Prostate gland (tissue), 2 donors: ENCODE measurements around the gene COLEC12. TPM values are rescaled to one million over a fixed set of nuclear protein-coding genes. Genes with fewer than 3 reads are reported as not detected.

ENCODE experiments used
- DNase-seq: peaks from one replicate; pipeline ENCODE4 v3.0.0-alpha.2; 2019; ENCODE audit warnings: low spot score
- H3K27ac ChIP-seq, 2 donors: fragments of 200-600 bp; sonication (generic); 2 replicates each; pipeline ENCODE4 v1.5.1; 2017 to 2019
- H3K27me3 ChIP-seq: fragments of 200-600 bp; sonication (generic); replicated peaks from 2 replicates; pipeline ENCODE4 v1.5.1; 2019; ENCODE audit not compliant: insufficient read depth
- H3K36me3 ChIP-seq, 2 donors: fragments of 200-600 bp; sonication (generic); 1 replicate in 1 of 2; 2 replicates in 1 of 2; pipeline versions ENCODE4 v1.5.1 to v1.8.1; 2017 to 2019
- H3K4me1 ChIP-seq: fragments of 200-600 bp; sonication (generic); replicated peaks from 2 replicates; pipeline ENCODE4 v1.5.1; 2019
- H3K4me3 ChIP-seq, 2 donors: fragments of 200-600 bp; sonication (generic); 2 replicates each; pipeline ENCODE4 v1.5.1; 2017 to 2019
- H3K9me3 ChIP-seq: fragments of 200-600 bp; sonication (generic); 2 replicates; pipeline ENCODE4 v1.5.1; 2017
- POLR2A ChIP-seq: fragments of 450-650 bp; IDR thresholded peaks from one replicate; pipeline ENCODE4 v1.6.1; 2016; ENCODE audit warnings: antibody characterized with exemption, mild to moderate bottlenecking
- POLR2AphosphoS5 ChIP-seq: sonication (generic); formaldehyde crosslinking; IDR thresholded peaks from one replicate; pipeline ENCODE4 v1.6.1; 2017; ENCODE audit warnings: antibody characterized with exemption
- WGBS: methylation state at CpG from one replicate; pipeline ENCODE4 v1.1.5; 2018; 5-methylcytosine and 5-hydroxymethylcytosine counted together
- intact Hi-C: fragments of 100-400 bp; cut with DNase I; formaldehyde crosslinking; loops from one replicate; pipeline ENCODE4 v1.14.2; 2022
- total RNA-seq, 2 donors: library from RNA; depleted of rRNA; stranded (reverse); fragments of >200 nt; gene quantifications; one replicate each; pipeline ENCODE4 v1.1.0, GENCODE V29; 2016
- TF ChIP-seq, protein P1 (sequence below), 4 experiments: fragments of 200-600 bp in 2 of 4; fragments of 450-650 bp in 2 of 4; sonication (generic) in 2 of 4; IDR thresholded peaks; 1 replicate in 3 of 4; 2 replicates in 1 of 4; pipeline ENCODE4 v1.5.1; 2016 to 2019; ENCODE audit warnings: antibody characterized with exemption in 4 of 4, mild to moderate bottlenecking in 2 of 4, moderate library complexity in 2 of 4

COLEC12 gene
- total RNA-seq, 2 donors from 2014 or later: 11.1 to 35.0 TPM

DNA sequence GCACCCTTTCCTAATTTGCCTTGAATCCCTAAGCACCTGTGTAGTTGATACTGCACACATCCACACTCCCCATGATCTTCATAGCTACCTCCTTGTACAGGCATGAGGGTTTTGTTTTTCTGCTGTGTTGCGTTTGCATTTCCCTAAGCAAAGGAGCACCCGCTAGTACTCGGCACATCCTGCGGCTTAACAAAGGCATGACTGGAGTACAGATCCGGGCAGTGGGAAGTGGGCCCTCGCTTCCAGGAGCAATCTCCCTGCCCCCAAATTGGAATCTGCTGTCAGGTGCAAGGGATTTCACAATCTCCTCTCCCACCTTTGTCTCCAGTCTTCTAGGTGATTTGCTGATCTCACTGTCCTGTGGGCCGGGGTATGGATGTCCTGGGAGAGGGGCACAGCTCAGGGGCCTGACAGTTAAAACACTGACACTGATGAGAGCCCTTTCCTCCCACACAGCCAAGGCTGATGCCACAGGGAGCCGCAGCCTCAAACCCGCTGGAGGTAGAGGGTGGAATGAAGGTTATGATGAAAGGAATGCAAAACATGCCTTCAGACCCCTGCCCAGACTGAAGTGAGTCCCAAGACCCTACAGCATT, 133.9 kb downstream of the COLEC12 start:
- no peaks in the 10 kb centered on the region for H3K27me3 ChIP-seq
- 88% methylated on average over 9 of the region's 9 CpGs for WGBS
- TF ChIP-seq, protein P1, sequence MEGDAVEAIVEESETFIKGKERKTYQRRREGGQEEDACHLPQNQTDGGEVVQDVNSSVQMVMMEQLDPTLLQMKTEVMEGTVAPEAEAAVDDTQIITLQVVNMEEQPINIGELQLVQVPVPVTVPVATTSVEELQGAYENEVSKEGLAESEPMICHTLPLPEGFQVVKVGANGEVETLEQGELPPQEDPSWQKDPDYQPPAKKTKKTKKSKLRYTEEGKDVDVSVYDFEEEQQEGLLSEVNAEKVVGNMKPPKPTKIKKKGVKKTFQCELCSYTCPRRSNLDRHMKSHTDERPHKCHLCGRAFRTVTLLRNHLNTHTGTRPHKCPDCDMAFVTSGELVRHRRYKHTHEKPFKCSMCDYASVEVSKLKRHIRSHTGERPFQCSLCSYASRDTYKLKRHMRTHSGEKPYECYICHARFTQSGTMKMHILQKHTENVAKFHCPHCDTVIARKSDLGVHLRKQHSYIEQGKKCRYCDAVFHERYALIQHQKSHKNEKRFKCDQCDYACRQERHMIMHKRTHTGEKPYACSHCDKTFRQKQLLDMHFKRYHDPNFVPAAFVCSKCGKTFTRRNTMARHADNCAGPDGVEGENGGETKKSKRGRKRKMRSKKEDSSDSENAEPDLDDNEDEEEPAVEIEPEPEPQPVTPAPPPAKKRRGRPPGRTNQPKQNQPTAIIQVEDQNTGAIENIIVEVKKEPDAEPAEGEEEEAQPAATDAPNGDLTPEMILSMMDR (IDR thresholded peaks at IDR 0.05): no peak
- TF ChIP-seq POLR2A: no peak
- TF ChIP-seq POLR2AphosphoS5: no peak
- DNase-seq: no peak
- intact Hi-C loops: no loop called here
- no peaks in the 10 kb centered on the region for H3K4me1 ChIP-seq
- H3K27ac ChIP-seq: no peak overlapping the region
- H3K36me3 ChIP-seq: no peaks in the 10 kb centered on the region
- no peak overlapping the region for H3K4me3 ChIP-seq
- H3K9me3 ChIP-seq: no peaks in the 10 kb centered on the region

DNA sequence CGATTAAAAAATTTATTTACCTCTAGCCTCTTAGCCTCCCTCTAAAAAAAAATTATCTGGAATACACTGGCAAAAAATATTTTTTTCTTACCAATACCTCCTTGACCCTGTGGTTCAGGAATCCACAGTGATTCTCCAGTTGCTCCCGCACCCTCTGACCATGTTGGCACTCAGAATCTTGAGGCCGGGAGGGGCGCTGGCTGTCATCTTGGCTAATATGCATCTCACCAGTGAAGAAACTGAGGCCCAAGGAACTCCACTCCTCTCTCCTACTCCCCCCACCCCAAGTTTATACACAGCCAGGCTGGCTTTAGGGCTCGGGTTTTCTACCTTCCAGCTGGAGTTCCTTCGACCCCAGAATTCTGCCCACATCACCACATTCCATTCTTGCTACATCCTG, 134.8 kb downstream of the COLEC12 start:
- H3K27ac ChIP-seq: no peak overlapping the region
- no peaks in the 10 kb centered on the region for H3K4me1 ChIP-seq
- WGBS: 91% methylated on average over 6 of the region's 6 CpGs

DNA sequence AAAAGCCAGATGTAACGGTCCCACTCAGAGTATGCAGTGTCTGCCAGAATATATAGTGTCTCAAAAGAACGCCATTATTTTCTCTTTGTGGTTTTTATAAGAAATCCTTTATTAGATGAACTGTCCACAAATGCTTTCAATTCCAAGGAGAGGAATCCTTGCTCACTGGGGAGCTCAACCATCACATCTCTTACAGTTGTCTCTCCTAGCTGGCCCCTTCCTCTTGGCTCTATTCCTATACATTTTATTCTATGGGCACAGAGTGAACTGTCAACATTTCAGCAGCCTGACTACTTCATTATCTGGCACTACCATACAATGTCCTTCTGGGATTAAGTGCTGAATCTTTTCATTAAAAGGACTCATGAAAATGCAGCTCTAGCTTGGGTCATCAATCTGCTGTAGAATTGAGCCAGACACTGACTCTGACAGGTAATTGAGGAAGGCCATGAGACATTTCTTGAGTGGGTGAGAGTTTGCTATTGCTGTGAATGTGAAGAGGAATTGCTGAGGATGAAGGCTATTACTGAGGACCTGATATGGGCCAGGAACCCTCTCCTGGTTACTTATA, 136.2 kb downstream of the COLEC12 start:
- H3K27ac ChIP-seq: no peak overlapping the region
- H3K4me1 ChIP-seq: no peaks in the 10 kb centered on the region
- intact Hi-C loops: no loop called here
- H3K36me3 ChIP-seq: no peaks in the 10 kb centered on the region
- no peaks in the 10 kb centered on the region for H3K9me3 ChIP-seq
- TF ChIP-seq, protein P1 (IDR thresholded peaks at IDR 0.05): no peak
- no peak for TF ChIP-seq POLR2AphosphoS5
- no peak for TF ChIP-seq POLR2A
- no peak for DNase-seq
- H3K27me3 ChIP-seq: no peaks in the 10 kb centered on the region
- WGBS: 37% methylated on average over 2 of the region's 2 CpGs
- H3K4me3 ChIP-seq: no peak overlapping the region

More for the DNA sequence above, 134.8 kb downstream of the COLEC12 start:
- DNase-seq: no peak
- Histone ChIP-seq H3K36me3 (no peaks in the 10 kb centered on the region), H3K27me3 (no peaks in the 10 kb centered on the region), H3K4me3 (no peak overlapping the region), H3K9me3 (no peaks in the 10 kb centered on the region)
- intact Hi-C loops: no loop called here
- TF ChIP-seq POLR2AphosphoS5: no peak
- no peak for TF ChIP-seq POLR2A
- TF ChIP-seq, protein P1 (IDR thresholded peaks at IDR 0.05): no peak

DNA sequence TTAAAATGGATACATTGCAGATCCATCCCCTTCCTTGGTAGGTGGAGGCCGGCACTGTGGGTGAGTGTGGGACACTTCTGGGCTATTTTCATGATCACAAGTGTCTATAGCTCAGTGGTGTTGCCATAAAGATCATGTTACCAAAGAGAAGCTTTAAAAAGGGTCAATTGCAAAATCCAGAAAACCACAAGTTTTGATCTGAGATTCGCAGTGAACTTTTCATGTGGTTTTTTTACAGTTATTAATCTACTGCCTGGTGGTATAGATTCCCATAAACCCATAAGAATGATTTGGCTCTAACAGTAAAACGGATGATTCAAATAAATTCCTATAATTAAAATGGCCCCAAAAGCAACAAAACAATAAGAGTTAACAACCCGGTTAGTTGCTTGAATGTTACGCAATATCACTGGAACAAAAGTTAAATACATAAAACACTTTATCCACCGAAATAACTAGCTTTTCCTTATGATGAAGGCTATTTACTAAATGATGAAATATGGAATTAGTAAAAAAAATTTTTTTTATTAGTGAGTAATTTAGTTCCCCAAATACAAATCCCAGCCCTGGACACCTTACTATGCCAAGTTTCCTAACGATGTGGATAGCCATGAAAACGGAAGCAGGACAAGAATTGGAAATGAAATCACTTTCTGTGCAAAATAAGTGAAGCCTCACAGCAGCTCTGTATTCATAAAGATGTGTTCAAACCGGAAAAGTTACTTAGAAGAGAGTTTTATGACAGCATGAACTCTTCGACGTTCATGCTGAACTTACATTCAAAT, 137.0 kb downstream of the COLEC12 start:
- no peaks in the 10 kb centered on the region for H3K4me1 ChIP-seq
- no peaks in the 10 kb centered on the region for H3K9me3 ChIP-seq
- no peak for DNase-seq
- no peak overlapping the region for H3K4me3 ChIP-seq
- H3K27me3 ChIP-seq: no peaks in the 10 kb centered on the region
- no peaks in the 10 kb centered on the region for H3K36me3 ChIP-seq
- no peak for TF ChIP-seq POLR2A
- no peak overlapping the region for H3K27ac ChIP-seq
- intact Hi-C loops: no loop called here
- WGBS: 34% methylated on average over 11 of the region's 11 CpGs

DNA sequence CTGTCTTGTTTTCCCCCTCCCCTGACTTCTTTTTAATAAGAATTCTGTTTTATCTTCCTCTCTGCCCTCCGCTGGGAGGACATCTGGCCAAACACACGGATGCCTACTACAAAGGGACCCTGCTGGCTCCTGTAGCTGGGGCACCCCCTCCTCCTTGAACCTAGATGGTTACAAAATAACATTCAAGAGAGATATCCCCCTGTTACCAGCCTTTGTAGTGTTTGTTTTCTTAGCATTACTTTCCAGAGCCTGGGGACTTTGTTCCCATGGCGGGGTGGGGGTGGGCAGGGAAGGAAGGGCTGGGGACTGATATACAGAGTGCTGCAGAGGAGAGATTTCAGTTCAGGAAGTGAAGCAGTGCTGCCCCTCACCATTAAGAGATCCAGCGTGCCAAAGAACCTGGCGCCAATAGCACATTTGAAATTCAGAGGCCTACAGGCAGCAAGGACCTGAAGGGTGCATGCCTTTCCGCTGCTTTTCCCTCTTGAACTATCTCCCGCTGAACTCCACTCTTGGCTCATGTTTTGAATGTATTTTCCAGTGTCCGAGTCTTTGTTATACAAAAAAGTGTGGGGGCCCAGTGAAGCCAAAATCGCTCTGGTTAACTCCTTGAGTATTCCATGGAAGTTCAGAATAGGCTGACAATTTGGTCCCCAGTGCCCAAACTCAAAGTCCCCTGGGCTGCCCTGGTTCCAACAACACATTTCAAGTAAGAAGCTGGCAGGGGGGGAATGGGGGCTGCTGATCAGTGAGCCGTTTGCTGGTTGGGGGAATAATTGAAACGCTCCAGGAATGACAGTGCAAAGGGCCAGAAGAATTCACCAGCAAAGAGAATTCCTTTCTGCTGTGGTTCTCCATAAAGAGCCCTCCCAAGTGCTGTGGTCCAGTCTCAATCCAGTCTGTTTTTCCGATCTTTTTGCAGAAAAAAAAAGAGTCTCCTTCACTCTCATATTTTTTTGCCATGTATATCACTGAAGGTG, 137.9 kb downstream of the COLEC12 start:
- TF ChIP-seq POLR2AphosphoS5: no peak
- TF ChIP-seq, protein P1 (IDR thresholded peaks at IDR 0.05): no peak
- no peak for TF ChIP-seq POLR2A
- peaks cover under 1% of the 10 kb centered on the region for H3K4me1 ChIP-seq
- H3K36me3 ChIP-seq: no peaks in the 10 kb centered on the region
- H3K4me3 ChIP-seq: no peak overlapping the region
- WGBS: 79% methylated on average over 12 of the region's 12 CpGs
- intact Hi-C loops: no loop called here
- no peak for DNase-seq
- no peaks in the 10 kb centered on the region for H3K9me3 ChIP-seq
- no peak overlapping the region for H3K27ac ChIP-seq
- no peaks in the 10 kb centered on the region for H3K27me3 ChIP-seq
